HCT116 (cell line): Measurements from ENCODE around the gene LMNA. TPM values are rescaled to one million over a fixed set of nuclear protein-coding genes. Genes with fewer than 3 reads are reported as not detected.
"Not testable (repeated sequence)": the region's sequence is repeated elsewhere in the genome, so short reads cannot be mapped to it uniquely, and the experiment has no call there.

Experiments
- ATAC-seq: fragments of 200-7000 bp; cut with Tn5 transposase; 2 replicates; pipeline ENCODE4 v1.9.1; 2020; ENCODE audit warnings: mild to moderate bottlenecking, moderate library complexity
- BruUV-seq: library from RNA; stranded (reverse); fragments of 400-500 nt; replicated peaks from 2 replicates; lab custom pipeline; 2021; lab: Mats Ljungman, UMichigan
- CTCF ChIA-PET: fragments of 300-600 bp; sonication (Branson Sonifier 250); formaldehyde crosslinking; loops from one replicate; lab custom pipeline; 2021; ENCODE audit warnings: antibody characterized with exemption; lab: Charles Lee
- POLR2A ChIA-PET: fragments of 300-600, 350-600 bp; sonication (Branson Sonifier 250); formaldehyde crosslinking; loops from one replicate; lab custom pipeline; 2021; ENCODE audit warnings: antibody characterized with exemption; lab: Charles Lee
- RAD21 ChIA-PET, 2 experiments: fragments of 300-600 bp; sonication (Branson Sonifier 250); formaldehyde crosslinking; loops; one replicate each; lab custom pipeline; 2023; ENCODE audit warnings: low total read pairs in 2 of 2; ENCODE audit not compliant: uncharacterized antibody in 2 of 2, unreplicated experiment in 2 of 2, low non-redundant PET in 1 of 2; lab: Charles Lee
- DNase-seq: peaks from one replicate; pipeline ENCODE4 v3.0.0-alpha.2; 2010; ENCODE audit warnings: low read depth, low spot score
- H2AFZ ChIP-seq: fragments of 200-600 bp; shearing (Covaris generic), sonication (generic); 2 replicates; pipeline ENCODE4 v1.6.1; 2017; ENCODE audit warnings: low read depth, mixed run types, mixed read lengths, antibody characterized with exemption, low read length; ENCODE audit not compliant: poor library complexity, severe bottlenecking
- H3K27ac ChIP-seq: 2 replicates; pipeline ENCODE4 v1.5.1; 2012; ENCODE audit warnings: low read depth, low read length
- H3K27me3 ChIP-seq: fragments of 200-600 bp; sonication (generic); 2 replicates; pipeline ENCODE4 v1.6.1; 2016; ENCODE audit warnings: mixed run types, low read length, mixed read lengths; ENCODE audit not compliant: insufficient read depth
- H3K36me3 ChIP-seq, 2 experiments: fragments of 200-500 bp in 1 of 2; fragments of 200-600 bp in 1 of 2; sonication (Bioruptor generic) in 1 of 2; sonication (generic) in 1 of 2; 2 replicates each; pipeline versions ENCODE4 v1.5.1 to v1.6.1; 2014 to 2016; ENCODE audit warnings: low read length in 2 of 2, inconsistent platforms in 1 of 2, mixed read lengths in 1 of 2, mixed run types in 1 of 2; ENCODE audit not compliant: insufficient read depth in 2 of 2, control insufficient read depth in 1 of 2
- H3K4me1 ChIP-seq, 2 experiments: fragments of 200-600 bp in 1 of 2; sonication (generic) in 1 of 2; 2 replicates each; pipeline versions ENCODE4 v1.5.1 to v1.6.1; 2012 to 2017; ENCODE audit warnings: low read length in 2 of 2, inconsistent platforms in 1 of 2, mild to moderate bottlenecking in 1 of 2, mixed read lengths in 1 of 2, mixed run types in 1 of 2, moderate library complexity in 1 of 2; ENCODE audit not compliant: insufficient read depth in 2 of 2, control insufficient read depth in 1 of 2
- H3K4me2 ChIP-seq: fragments of 200-600 bp; sonication (generic); 2 replicates; pipeline ENCODE4 v1.6.1; 2017; ENCODE audit warnings: mixed run types, low read length, mixed read lengths
- H3K4me3 ChIP-seq, 2 experiments: fragments of 200-600 bp in 1 of 2; sonication (generic) in 1 of 2; replicated peaks in 1 of 2; 2 replicates each; pipeline ENCODE4 v1.5.1; 2011 to 2016; ENCODE audit warnings: low read length in 2 of 2, control low read depth in 1 of 2, low read depth in 1 of 2, mild to moderate bottlenecking in 1 of 2, mixed read lengths in 1 of 2, mixed run types in 1 of 2
- H3K79me2 ChIP-seq: fragments of 200-600 bp; sonication (generic); 2 replicates; pipeline ENCODE4 v1.6.1; 2017; ENCODE audit warnings: mild to moderate bottlenecking, mixed run types, low read length, moderate library complexity, mixed read lengths; ENCODE audit not compliant: insufficient read depth
- H3K9ac ChIP-seq: fragments of 200-600 bp; sonication (generic); 2 replicates; pipeline ENCODE4 v1.6.1; 2016; ENCODE audit warnings: low read length, mixed read lengths
- H3K9me2 ChIP-seq: fragments of 200-600 bp; sonication (generic), shearing (Covaris generic); 2 replicates; pipeline ENCODE4 v1.6.1; 2017; ENCODE audit warnings: mixed run types, mild to moderate bottlenecking, moderate library complexity; ENCODE audit not compliant: insufficient read depth
- H3K9me3 ChIP-seq, 2 experiments: fragments of 200-500 bp in 1 of 2; fragments of 200-600 bp in 1 of 2; sonication (Bioruptor generic) in 1 of 2; sonication (generic) in 1 of 2; 2 replicates each; pipeline ENCODE4 v1.6.1; 2014 to 2017; ENCODE audit warnings: low read length in 2 of 2, mixed read lengths in 2 of 2, inconsistent platforms in 1 of 2, low read depth in 1 of 2, mild to moderate bottlenecking in 1 of 2, mixed run types in 1 of 2, moderate library complexity in 1 of 2; ENCODE audit not compliant: control insufficient read depth in 1 of 2, insufficient read depth in 1 of 2
- H4K20me1 ChIP-seq: fragments of 200-600 bp; sonication (generic), shearing (Covaris generic); 2 replicates; pipeline ENCODE4 v1.6.1; 2017; ENCODE audit warnings: mixed run types, mild to moderate bottlenecking, moderate library complexity; ENCODE audit not compliant: insufficient read depth
- MAX ChIP-seq: IDR thresholded peaks from 2 replicates; pipeline ENCODE4 v1.6.1; 2012
- POLR2AphosphoS5 ChIP-seq: IDR thresholded peaks from 2 replicates; pipeline ENCODE4 v1.6.1; 2011; ENCODE audit warnings: mild to moderate bottlenecking, low read depth, low read length, moderate library complexity
- ZFX ChIP-seq: fragments of 450-650 bp; IDR thresholded peaks from 2 replicates; pipeline ENCODE4 v1.6.1; 2017
- ZNF274 ChIP-seq: fragments of 200-500 bp; sonication (Bioruptor generic); IDR thresholded peaks from 2 replicates; pipeline ENCODE4 v1.6.1; 2014; ENCODE audit warnings: mild to moderate bottlenecking, low read depth, low read length, inconsistent platforms
- intact Hi-C: fragments of 100-400 bp; cut with micrococcal nuclease; formaldehyde crosslinking; loops from 2 replicates; pipeline ENCODE4 v1.10.0; 2022
- total RNA-seq: library from RNA; stranded (reverse); gene quantifications from one replicate; pipeline ENCODE4 v1.2.1, GENCODE V29; 2021; ENCODE audit not compliant: unreplicated experiment

LMNA gene
- total RNA-seq, 1 experiment from 2014 or later = 528 TPM

GRCh38 chr1:156114919-156115513 lies 505 bp downstream of the LMNA start:
- RAD21 ChIA-PET = interaction anchor here in 1 of 2 experiments (0.6 kb wide), 1 partner anchor 18 kb away, joined by 3 read pairs; no protein-coding TSS in a partner anchor
- BruUV-seq = no TSS peak
- Histone ChIP-seq H3K4me1 (peaks cover 64 to 82% of the 10 kb centered on the region in 2 experiments), H3K9ac (peak overlapping the region; percentile 98), H3K79me2 (peaks cover 55% of the 10 kb centered on the region), H2AFZ (no peak overlapping the region), H3K27me3 (no peaks in the 10 kb centered on the region), H3K9me3 (no peaks in the 10 kb centered on the region), H4K20me1 (peaks cover 1% of the 10 kb centered on the region; the same call in 1 of the 2 replicates), H3K4me2 (peak overlapping the region; percentile 90), H3K4me3 (peak overlapping the region; percentile 96 to 99), H3K27ac (peak overlapping the region; percentile 76), H3K36me3 (peaks cover 0 to 10% of the 10 kb centered on the region in 2 experiments; a peak in 1 of 4 replicates), H3K9me2 (no peaks in the 10 kb centered on the region)
- no peak for ATAC-seq
- CTCF ChIA-PET = interaction anchor here (2.4 to 5.5 kb wide), 3 partner anchors 11 to 15 kb away, joined by 8 to 22 read pairs (median 9); no protein-coding TSS in a partner anchor
- POLR2A ChIA-PET = interaction anchor here (1.0 to 5.3 kb wide), 6 partner anchors 9 to 16 kb away, joined by 3 to 50 read pairs (median 8); no protein-coding TSS in a partner anchor
- DNase-seq = no peak
- intact Hi-C loops = no loop called here
- peak; percentile 51; the same call in 1 of the 2 replicates for TF ChIP-seq ZFX
- no peak for TF ChIP-seq ZNF274

GRCh38 chr1:156115514-156116374 lies 1.2 kb downstream of the LMNA start:
- Histone ChIP-seq H4K20me1 (peaks cover 4% of the 10 kb centered on the region; the same call in 1 of the 2 replicates), H3K4me3 (peak overlapping the region; percentile 96 to 99)

GRCh38 chr1:156116731-156117130 lies 2.2 kb downstream of the LMNA start:
- peak overlapping the region; percentile 96 to 99 for H3K4me3 ChIP-seq
- H3K79me2 ChIP-seq = peaks cover 72% of the 10 kb centered on the region
- H2AFZ ChIP-seq = not testable (repeated sequence)

More at GRCh38 chr1:156115514-156116374, 1.2 kb downstream of the LMNA start:
- CTCF ChIA-PET = interaction anchor here (0.7 to 5.5 kb wide), 4 partner anchors 10 to 109 kb away, joined by 3 to 22 read pairs (median 6); no protein-coding TSS in a partner anchor
- ATAC-seq = no peak; the same call in 1 of the 2 replicates
- Histone ChIP-seq H3K9me2 (no peaks in the 10 kb centered on the region), H3K9ac (peak overlapping the region; percentile 98), H3K4me2 (peak overlapping the region; percentile 90), H3K27me3 (no peaks in the 10 kb centered on the region), H3K9me3 (no peaks in the 10 kb centered on the region), H2AFZ (no peak overlapping the region)
- DNase-seq = no peak
- POLR2A ChIA-PET = interaction anchor here (0.6 to 5.3 kb wide), 5 partner anchors 8 to 666 kb away, joined by 4 to 50 read pairs (median 10); no protein-coding TSS in a partner anchor
- BruUV-seq = TSS peak; percentile 49
- TF ChIP-seq POLR2AphosphoS5 (peak; percentile 19), MAX (no peak)
- TF ChIP-seq, all 23 proteins: peak for 1
- intact Hi-C loops = no loop called here
- Histone ChIP-seq H3K4me1 (peaks cover 71 to 86% of the 10 kb centered on the region in 2 experiments), H3K79me2 (peaks cover 62% of the 10 kb centered on the region), H3K36me3 (peaks cover 0 to 11% of the 10 kb centered on the region in 2 experiments; a peak in 1 of 4 replicates), H3K27ac (peak overlapping the region; percentile 76)
- RAD21 ChIA-PET = no interaction called here

More at GRCh38 chr1:156116731-156117130, 2.2 kb downstream of the LMNA start:
- ChIA-PET CTCF (interaction anchor here (1.1 to 2.4 kb wide), 2 partner anchors 11 to 13 kb away, joined by 3 to 8 read pairs; no protein-coding TSS in a partner anchor), POLR2A (interaction anchor here (0.6 to 3.1 kb wide), 4 partner anchors 13 to 665 kb away, joined by 4 to 11 read pairs (median 8); no protein-coding TSS in a partner anchor)
- H3K27me3 ChIP-seq, ATAC-seq, intact Hi-C loops, H4K20me1 ChIP-seq, H3K9me3 ChIP-seq, H3K9me2 ChIP-seq, BruUV-seq, RAD21 ChIA-PET, DNase-seq: not testable (repeated sequence)
- Histone ChIP-seq H3K4me1 (peaks cover 78 to 86% of the 10 kb centered on the region in 2 experiments), H3K9ac (peak overlapping the region; percentile 98), H3K4me2 (peak overlapping the region; percentile 90), H3K36me3 (peaks cover 0 to 11% of the 10 kb centered on the region in 2 experiments; a peak in 1 of 4 replicates), H3K27ac (peak overlapping the region; percentile 76)
